IMR-90 (cell line): Measurements from ENCODE around the gene ABCA5.

ENCODE experiments used
- BHLHE40 ChIP-seq: fragments of 150-350 bp; IDR thresholded peaks from 2 replicates; pipeline ENCODE4 v1.6.1; 2016; ENCODE audit warnings: mild to moderate bottlenecking, low read depth, low read length
- CEBPB ChIP-seq: IDR thresholded peaks from 2 replicates; pipeline ENCODE4 v1.6.1; 2012; ENCODE audit warnings: low read depth, low read length, improper control_type of control experiment
- MAFK ChIP-seq: IDR thresholded peaks from 2 replicates; pipeline ENCODE4 v1.6.1; 2012; ENCODE audit warnings: low read depth, low read length, improper control_type of control experiment
- MAZ ChIP-seq: IDR thresholded peaks from 2 replicates; pipeline ENCODE4 v1.6.1; 2012; ENCODE audit warnings: low read depth, mild to moderate bottlenecking, low read length, improper control_type of control experiment, moderate library complexity, borderline replicate concordance
- POLR2A ChIP-seq: IDR thresholded peaks from 2 replicates; pipeline ENCODE4 v1.6.1; 2012; ENCODE audit warnings: mild to moderate bottlenecking, low read depth, low read length
- RAD21 ChIP-seq: IDR thresholded peaks from 2 replicates; pipeline ENCODE4 v1.6.1; 2012; ENCODE audit warnings: low read length, improper control_type of control experiment
- TF ChIP-seq, protein P1 (sequence below): conservative IDR thresholded peaks from 2 replicates; pipeline ENCODE4 v1.5.1; 2012; ENCODE audit warnings: mild to moderate bottlenecking, low read depth, low read length, improper control_type of control experiment
- TF ChIP-seq, protein P2 (sequence below): fragments of 150-350 bp; IDR thresholded peaks from 2 replicates; pipeline ENCODE4 v1.6.1; 2017; ENCODE audit warnings: mild to moderate bottlenecking, antibody characterized with exemption, low read length, low read depth

DNA sequence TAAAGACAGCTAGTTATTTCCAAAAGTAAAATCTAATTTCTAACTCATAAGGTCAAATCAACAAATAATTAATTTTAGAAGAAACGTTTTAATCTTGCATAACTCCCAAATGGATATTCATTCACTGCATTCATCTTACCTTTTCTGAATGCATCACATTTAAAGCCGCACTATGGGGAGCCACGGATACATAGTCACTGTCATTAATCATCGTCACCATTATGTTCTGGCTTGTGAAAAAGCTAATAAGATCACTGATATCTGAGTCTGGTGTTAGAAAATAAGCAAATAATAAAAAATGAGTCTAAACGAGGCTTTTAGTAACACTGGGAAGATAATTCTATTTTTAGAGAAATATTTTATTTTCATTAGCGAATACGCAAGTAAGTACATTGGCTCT is 55.9 kb downstream of the ABCA5 start:
- TF ChIP-seq, protein P1, sequence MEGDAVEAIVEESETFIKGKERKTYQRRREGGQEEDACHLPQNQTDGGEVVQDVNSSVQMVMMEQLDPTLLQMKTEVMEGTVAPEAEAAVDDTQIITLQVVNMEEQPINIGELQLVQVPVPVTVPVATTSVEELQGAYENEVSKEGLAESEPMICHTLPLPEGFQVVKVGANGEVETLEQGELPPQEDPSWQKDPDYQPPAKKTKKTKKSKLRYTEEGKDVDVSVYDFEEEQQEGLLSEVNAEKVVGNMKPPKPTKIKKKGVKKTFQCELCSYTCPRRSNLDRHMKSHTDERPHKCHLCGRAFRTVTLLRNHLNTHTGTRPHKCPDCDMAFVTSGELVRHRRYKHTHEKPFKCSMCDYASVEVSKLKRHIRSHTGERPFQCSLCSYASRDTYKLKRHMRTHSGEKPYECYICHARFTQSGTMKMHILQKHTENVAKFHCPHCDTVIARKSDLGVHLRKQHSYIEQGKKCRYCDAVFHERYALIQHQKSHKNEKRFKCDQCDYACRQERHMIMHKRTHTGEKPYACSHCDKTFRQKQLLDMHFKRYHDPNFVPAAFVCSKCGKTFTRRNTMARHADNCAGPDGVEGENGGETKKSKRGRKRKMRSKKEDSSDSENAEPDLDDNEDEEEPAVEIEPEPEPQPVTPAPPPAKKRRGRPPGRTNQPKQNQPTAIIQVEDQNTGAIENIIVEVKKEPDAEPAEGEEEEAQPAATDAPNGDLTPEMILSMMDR, result no peak
- TF ChIP-seq POLR2A (no peak), MAFK (no peak), RAD21 (no peak), CEBPB (no peak), BHLHE40 (no peak), MAZ (no peak)
- TF ChIP-seq, protein P2, sequence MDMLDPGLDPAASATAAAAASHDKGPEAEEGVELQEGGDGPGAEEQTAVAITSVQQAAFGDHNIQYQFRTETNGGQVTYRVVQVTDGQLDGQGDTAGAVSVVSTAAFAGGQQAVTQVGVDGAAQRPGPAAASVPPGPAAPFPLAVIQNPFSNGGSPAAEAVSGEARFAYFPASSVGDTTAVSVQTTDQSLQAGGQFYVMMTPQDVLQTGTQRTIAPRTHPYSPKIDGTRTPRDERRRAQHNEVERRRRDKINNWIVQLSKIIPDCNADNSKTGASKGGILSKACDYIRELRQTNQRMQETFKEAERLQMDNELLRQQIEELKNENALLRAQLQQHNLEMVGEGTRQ, result no peak
